ENCODE data around the gene DHX8. TPM values are rescaled to one million over a fixed set of nuclear protein-coding genes. Genes with fewer than 3 reads are reported as not detected.

The DHX8 gene
- total RNA-seq, 1 donor from 2014 or later = 58.6 TPM

GRCh38 chr17:43574348-43574747, 90.6 kb downstream of the DHX8 start:
- DNase-seq (ENCODE audit: low spot score) = no peak

GRCh38 chr17:43574896-43575525, 91.2 kb downstream of the DHX8 start:
- no peak for DNase-seq (ENCODE audit: low spot score)

Other genes with a start within 250 kb of the DHX8 start
- 1,456 TPM for gene RNU2-1, start 250.0 kb upstream of the DHX8 start, total RNA-seq
- gene ARL4D, start 85.0 kb upstream of the DHX8 start, total RNA-seq = 34.3 TPM
- 3.7 TPM for gene ETV4, start 62.4 kb downstream of the DHX8 start, total RNA-seq
- gene MEOX1, start 177.9 kb downstream of the DHX8 start, total RNA-seq = 9.8 TPM